GM21423 (cell line): ENCODE measurements around the gene JARID2.

Experiments used
- ATAC-seq: cut with Tn5 transposase; IDR thresholded peaks from one replicate; pipeline ENCODE4 v1.9.1; 2021; ENCODE audit warnings: mild to moderate bottlenecking, moderate library complexity; ENCODE audit not compliant: unreplicated experiment

Gene JARID2

DNA sequence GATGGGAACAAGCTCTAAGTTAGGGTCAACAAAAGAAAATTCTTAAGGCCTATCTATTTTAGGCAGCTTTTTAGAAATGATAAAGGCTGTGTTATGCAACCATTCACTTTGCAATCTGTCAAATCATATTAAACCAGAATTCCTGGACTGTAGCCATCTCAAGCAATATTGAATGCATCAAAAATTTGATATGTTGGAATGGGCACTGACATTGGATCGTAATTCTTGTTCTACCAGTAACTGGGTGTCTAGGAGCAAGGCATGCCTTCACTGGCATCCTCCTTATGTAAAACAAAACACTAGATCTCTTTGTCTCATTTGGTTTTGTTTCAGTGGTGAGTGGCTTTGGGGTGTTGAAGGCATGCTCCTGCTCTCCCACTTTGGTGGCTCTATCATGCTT lies 145.6 kb downstream of the JARID2 start:
- ATAC-seq, result no peak

DNA sequence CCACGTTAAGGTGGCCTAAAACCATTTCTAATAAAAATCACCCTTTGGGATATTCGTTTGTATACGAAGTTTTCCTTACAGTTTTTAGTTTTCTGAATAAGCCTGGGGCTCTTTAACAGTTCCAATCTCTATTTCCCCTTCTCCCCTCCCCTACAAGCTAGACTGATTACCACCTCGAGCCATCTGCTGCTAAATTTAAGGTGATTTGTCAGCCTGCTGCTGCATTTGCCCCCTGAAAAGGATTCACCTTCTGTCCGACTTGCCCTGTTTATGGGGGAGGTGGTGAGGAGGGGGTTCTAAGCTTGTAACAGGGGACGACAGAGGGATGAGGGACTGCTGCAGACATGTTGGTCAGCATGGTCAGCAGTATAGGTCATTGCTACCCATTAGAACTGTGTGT lies 146.3 kb downstream of the JARID2 start:
- ATAC-seq, result no peak

DNA sequence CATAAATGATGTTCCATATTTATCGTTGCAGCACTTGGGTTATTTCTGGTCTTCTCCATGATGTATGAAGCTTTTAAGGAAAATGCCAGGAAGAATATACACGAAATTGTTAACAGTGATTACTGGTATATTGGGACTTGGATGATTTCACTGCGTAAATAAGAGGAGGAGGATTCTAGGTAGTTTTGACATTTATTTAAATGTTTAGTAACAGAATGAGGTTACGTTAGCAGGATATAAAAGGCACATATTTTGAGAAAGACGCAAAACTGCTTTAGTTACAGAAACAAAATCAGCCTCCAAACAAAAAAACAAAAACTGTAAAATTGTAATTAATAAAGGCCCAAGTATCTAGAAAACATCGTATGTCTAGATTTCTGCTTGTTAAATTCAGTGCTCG lies 147.7 kb downstream of the JARID2 start:
- ATAC-seq, result no peak

DNA sequence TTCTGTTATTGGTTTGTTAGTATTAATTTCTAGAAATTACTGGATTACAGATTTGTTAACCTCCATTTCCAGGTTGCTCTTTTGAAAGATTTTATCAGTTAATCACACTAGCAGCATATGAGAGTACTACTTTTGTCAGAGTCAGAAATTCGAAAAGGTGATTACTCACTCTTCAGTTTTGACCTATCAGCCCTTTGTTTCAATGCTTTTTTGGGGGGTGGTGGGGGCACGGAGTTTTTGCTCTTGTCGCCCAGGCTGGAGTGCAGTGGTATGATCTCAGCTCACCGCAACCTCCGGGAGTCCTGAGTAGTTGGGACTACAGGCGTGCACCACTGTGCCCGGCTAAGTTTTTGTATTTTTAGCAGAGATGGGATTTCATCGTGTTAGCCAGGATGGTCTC lies 149.2 kb downstream of the JARID2 start:
- ATAC-seq, result no peak

DNA sequence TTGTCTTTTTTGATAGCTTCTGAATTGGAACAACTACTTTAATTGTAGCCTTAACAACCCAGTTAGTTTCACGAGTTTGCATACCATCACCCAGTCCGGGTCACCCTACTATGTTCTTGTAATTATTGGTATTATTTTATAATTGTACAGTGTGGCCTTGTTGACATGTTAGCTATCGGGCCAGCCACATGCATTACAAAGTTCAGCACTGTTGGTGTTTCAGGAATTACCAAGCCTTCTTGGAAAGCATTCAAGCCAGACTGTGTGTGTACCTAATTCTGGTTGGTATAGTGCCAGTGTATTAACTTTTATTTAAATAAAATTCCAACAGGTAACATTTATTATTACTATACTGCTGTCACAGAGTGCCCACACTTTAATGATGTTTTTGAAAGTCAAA lies 150.9 kb downstream of the JARID2 start:
- no peak for ATAC-seq

DNA sequence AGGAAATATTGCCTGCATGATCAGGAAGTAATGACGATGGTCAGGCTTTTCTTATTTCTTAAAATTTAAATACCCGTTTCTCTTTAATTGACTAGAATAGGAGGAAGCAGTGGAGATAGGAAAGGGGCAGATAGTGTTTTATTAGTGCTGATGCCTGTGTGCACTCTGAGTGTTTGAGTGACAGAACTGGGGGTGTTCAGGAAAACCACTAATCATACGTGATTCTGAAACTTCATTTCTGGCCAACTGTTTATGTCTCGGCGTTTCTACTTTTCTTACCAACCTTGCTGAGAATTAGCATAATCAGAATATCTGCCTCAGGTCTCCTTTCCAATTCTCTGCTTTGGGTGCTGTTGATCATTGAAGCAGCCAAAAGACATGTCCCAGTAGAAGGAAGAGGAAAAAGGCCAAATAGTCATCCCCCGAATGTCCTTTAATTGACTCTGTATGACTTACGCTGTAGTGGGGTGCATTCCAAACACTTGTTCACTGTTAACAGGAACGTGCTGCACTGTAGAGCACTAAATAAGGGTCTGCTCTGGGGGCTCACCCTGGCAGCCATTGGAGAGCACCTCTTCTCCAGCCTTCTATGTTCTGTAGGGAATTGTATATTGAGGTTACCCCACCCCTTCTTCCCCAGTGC lies 152.9 kb downstream of the JARID2 start:
- peak; percentile 74 for ATAC-seq

DNA sequence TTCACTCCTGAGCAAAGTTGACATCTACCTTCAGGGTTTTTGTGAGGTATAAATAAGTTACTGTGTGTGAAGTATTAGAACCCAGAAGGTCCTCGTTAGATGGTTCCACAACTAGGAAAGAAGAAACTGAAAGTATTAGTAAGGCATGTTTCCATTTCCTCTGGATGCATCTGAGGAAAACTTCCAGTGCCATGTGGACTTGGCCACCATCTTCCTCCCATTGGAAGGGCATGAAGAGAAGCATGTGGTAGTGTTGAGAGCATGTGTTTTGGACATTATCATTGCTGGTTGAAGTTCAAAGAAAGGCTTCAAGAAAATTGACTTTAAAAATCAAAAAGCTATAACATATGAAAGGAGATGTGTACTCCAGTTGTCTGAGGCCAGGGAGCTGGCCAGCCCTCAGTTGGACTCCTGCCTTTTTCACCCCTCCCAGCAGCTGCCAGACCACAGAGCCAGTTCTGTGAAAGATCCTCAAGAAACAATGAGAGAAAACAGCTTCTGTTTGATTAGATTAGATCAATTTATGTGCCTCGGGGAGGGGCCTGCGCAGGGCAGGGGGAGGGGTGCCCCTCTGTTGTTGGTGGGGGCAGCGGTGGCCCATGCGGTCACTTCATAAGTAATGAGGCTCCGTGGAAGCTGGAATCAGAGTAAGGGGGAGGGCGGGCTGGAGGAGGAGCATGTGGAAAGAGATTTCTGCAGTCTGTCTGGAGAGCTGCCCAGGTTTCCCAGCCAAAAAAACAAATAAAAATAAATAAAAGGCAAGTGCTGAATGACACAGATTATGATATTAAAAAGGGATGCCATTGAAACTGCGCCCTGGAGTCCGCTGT lies 154.0 kb downstream of the JARID2 start:
- no peak for ATAC-seq

DNA sequence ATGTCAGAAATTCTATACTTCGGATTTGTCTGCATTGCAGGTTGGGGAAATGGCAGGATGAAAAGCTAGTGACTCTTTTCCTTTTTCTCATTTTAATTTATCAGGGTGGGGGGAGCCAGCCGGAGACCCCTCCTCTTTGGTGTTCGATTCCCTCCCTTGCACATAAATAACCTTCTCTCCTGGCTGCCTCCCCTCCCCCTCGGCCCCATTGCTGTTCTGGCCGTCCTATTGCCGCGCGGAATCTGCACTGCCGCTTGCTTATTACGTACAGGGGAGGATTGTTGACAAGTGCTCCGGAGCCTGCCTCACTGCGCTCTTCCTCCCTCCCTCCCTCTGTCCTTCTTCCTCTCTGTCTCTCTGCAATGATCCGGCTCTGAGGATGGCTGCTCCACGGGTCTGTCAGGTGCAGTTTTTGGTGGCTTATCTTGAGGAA lies 154.7 kb downstream of the JARID2 start:
- no peak for ATAC-seq

DNA sequence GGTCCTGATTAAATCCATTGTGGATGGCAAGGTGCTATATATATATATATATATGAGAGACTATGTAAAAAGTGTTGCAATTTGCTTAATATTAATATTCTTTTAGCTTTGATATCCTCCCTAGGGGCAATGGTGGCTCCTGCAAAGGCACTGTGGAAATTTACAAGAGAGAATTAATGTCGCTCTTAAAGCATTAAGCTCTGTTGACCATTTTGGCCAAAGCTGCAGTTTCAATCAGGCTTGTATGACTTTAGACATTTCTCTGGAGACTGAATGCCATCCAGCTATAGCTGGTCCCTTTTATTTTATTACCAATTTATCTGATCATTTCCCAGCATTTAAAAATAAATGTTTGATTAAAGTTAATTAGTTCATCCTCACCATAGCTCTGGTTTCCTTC lies 155.3 kb downstream of the JARID2 start:
- ATAC-seq, result no peak

DNA sequence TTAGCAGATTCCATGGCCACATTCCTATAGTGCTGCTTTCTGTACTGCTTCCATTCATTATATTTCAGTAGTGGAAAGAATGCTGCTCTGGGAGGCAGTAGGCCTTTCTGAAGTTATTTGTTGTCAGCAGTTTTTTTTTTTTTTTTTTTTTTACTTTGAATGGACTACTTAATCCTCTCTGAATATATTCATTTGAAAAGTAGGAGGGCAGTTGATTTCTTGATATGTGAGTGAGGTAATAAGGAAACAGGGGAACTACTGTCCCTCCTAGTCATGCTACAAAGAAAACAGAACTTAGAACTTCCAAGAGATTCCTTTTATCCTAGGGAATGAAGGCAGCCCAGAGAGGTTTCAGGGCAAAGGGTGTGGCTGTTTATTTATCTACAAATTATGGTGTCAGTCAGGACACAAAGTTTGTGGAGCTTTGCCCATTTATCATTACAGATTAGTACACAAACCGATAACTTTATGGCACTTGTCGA lies 155.9 kb downstream of the JARID2 start:
- ATAC-seq, result no peak

DNA sequence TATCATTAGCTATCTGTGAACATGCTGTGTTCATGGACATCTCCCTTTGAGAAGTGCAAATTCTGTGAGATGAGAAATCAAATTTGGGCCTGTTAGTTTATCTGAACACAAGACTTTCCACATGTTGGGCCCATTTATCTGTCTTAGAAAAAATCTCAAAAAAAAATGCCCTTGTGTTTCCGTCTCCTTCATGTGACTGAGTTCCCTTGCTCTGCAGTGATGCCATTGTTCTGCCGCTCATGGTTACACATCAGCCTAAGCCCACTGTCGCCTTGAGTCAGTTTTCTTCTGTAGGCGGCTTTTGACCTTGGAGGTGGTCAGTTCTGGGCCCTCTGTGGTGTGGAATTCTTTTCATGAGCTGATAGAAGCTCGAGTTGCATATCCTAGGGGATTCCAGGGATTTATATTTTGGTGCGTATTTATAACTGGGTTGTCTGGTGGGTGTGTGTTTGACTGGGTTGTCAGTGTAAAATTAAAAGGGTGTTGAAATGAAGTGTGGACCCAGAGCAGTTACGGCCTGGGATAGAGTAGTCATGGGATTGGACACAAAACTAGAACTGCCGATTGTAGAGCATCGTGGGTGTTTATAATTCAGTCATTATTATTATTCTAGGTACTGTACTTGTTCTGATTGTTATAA lies 156.7 kb downstream of the JARID2 start:
- no peak for ATAC-seq

DNA sequence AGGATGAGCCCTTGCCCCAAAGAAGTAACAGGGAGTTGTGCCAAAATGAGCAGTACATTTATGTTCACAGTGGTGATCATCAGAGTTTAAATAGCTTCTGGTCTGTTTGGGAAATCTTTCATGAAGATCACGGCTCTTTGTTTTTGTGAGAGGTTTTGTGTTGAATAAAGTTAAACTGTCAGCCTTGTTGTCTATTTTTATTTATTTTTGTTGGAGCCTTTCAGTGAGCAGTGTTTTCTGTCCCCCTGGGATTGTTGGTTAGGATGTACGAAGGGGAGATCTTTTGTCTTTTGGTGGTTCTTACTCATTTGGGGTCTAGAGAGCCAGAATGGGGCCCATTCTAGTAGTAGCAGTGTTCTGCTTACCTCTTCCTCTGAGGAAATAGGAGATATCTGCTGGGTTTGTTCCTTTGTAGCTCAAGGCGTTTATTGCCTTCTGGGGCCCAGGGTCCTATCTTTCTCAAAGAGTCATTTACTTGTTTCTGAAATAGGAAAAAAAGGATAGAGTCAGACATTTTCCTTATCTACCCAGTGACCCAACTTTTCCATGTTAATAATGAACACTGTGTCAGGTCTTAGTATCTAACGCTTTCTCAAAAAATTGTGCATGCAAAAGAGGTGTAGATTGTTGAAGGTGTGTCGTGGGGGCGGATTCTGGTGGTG lies 157.4 kb downstream of the JARID2 start:
- no peak for ATAC-seq

DNA sequence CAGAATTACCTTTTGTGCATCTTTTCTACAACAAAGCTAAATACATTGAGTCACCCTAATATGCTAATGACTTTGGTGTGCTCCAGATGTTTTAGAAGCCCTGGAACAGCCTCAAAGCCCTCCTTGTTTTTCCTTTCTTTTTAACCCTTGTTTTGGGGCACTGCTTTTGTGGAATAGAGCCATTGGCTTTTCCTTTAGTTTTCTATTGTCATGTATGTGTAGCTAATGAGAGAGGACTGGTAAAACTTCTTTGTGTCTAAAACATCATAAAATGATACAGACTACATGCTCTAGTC lies 158.8 kb downstream of the JARID2 start:
- ATAC-seq, result no peak

DNA sequence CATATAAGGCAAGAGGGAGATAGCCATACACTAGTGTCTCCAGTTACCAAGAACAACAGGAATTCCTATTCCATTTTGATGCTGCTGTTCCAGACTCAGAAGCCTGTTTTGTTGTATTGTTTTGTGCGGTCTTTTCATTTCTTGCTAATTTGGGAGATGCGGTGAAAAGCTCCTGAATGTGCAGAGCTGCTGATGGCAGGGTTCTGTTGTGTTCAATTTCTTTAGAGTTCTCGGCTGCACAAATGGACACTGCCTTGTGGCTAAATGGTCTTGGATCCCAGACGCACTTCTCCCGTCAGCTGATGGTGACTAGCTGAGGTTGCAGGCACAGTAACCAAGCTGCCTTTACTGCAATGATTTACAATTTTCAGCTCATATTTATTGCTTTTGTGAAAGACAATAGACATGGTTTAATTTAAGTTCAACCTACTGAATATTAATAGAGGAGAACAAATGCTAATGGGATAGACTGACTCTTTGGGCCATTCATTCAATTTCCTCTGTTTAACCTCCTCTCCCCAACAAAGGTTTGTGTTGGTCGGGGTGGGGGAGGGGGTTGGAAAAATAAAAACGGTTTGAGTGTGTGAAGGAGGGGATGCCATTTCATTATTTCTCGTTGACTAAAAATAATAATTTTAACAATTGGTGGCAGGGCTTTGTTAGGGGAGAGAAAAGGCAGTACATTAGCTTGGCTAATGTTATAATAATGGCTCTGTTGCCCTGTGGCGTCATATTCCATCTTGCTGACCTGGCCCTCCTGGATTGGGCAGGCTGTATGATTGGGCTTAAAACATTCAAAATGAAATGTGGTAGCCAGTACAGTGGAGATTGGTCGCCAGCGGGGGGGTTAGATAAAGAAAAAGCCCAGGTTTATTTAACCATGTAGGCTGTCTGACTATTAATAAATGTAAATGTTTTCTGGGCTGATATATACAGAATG lies 159.5 kb downstream of the JARID2 start:
- ATAC-seq, result no peak

DNA sequence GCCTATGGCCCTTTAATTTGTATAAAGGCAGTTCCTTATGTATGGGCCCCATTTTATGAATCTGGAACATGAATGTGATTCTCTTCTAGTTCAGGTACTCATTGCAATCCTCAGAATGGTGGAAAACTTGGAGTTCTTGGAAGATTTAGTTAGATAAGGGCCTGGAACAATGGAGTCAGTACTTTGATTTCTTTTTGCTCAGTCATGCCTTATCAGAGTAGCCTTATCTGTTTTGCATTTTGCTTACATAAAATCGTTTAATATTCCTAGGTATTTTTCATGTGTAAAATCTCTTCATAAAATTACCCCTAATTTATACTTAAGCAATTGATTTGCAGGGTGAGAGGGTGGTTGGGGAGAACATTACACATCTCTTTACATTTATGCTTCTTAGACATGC lies 160.6 kb downstream of the JARID2 start:
- no peak for ATAC-seq

DNA sequence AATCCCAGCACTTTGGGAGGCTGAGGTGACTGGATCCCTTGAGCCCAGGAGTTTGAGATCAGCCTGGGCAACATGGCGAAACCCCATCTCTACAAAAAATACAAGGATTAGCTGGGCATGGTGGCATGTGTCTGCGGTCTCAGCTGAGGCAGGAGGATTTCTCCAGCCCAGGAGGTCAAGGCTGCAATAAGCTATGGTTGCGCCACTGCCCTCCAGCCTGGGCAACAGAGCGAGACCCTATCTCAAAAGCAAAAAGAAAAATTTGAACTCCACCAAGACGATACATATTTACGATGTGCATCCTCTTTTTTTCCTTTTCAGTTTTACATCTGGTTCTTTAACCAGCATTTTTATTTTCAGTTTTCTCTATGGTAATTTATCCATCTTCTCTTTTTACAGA lies 162.1 kb downstream of the JARID2 start:
- ATAC-seq, result no peak

DNA sequence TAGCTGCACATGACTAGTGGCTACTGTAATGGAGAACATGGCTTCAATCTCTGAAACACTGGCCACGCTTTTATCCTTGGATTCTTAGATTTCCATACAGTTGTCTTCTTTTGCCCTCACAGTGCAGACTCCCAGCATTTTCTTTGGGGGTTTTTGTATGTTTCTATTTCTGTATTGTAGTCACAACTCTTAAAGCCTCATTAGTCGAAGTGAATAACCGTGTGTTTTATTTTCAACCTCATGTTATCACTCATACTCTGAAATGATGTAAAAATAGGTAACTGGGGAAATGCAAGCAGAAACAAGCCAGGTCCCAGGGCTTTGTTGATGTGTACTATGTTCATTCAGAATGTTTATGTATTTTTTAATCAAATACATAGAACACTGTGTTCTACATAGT lies 162.9 kb downstream of the JARID2 start:
- no peak for ATAC-seq

DNA sequence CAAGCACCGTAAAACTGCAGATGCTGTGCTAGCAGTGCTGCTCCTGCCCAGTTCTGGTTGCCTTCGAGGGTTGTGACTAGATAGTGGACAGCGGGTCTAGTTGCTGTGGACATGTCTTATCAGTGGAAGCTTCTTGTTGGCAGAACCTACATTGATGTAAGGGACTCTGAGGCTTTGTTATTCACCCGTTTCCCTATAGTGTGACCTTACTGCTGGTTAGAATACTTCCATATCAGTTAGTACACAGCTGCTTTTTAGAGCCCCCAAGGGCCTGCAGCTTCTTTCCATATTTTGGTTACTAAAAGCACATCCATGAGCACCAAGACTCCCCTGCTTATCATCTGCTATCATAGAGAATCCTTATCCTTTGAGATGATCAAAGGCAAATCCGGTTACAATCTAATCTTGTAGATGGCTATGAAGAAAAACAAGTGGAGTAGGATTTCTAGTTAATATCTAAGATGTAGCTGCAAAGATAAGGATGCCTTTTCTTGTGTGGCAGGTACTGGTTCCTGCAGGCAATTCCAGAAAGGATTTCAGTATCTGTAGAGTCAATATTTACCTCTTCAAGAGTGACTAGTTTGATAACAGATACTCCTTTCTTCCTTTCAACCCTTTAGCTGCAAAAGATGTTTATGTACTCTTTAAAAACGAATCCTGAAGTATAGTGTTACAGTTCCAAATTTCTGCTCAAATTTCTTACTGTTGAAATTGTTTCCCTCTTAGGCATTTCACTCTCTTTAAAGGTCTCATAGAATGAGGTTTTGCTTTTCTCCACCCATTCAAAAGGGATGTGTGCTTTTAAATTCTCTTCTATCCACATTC lies 163.6 kb downstream of the JARID2 start:
- ATAC-seq, result no peak

DNA sequence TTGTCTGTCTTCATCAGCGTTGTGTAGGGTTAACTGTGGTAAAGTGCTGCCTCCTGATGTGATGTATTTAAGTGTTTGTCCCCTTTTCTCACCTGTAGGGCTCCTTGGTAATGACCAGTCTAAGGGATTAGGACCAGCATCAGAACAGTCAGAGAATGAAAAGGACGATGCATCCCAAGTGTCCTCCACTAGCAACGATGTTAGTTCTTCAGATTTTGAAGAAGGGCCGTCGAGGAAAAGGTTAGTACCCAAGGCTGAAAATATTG lies 164.2 kb downstream of the JARID2 start:
- no peak for ATAC-seq

DNA sequence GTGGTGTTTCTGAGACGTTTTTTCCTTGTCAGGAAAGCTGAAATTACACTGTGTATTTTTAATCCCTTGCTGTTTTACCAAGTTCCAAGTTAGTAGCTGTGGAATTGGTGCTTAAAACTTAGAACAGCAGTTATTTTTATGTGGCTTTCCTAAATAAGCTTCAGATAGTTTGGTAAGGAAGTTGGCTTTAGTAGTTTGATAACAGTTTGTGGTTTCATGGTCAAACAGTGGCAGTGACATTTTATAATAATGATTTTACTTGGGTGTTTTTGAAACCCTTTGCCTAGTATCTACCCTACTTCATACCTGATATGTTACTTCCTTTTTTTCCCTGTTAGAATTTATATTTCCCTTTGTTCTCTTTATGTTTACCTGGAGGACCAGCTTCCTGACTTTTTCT lies 164.9 kb downstream of the JARID2 start:
- no peak for ATAC-seq
